Muscle of leg (tissue), 16 donors: Measurements from ENCODE around the gene COX7A2. TPM values are rescaled to one million over a fixed set of nuclear protein-coding genes. Genes with fewer than 3 reads are reported as not detected.

ENCODE experiments used
- DNase-seq: peaks from one replicate; pipeline ENCODE4 v3.0.0; 2013
- H3K27ac ChIP-seq: one replicate; pipeline ENCODE4 v1.5.1; 2013; ENCODE audit warnings: mild to moderate bottlenecking, low read length, control low read depth
- H3K27me3 ChIP-seq: one replicate; pipeline ENCODE4 v1.6.1; 2013; ENCODE audit warnings: low read length; ENCODE audit not compliant: control insufficient read depth, insufficient read depth
- H3K36me3 ChIP-seq: one replicate; pipeline ENCODE4 v1.6.1; 2013; ENCODE audit warnings: low read length; ENCODE audit not compliant: control insufficient read depth, insufficient read depth
- H3K4me1 ChIP-seq: one replicate; pipeline ENCODE4 v1.6.1; 2013; ENCODE audit warnings: low read length; ENCODE audit not compliant: control insufficient read depth, insufficient read depth
- H3K4me3 ChIP-seq: one replicate; pipeline ENCODE4 v1.5.1; 2013; ENCODE audit warnings: low read length, control low read depth
- H3K9me3 ChIP-seq: replicated peaks from 2 replicates; pipeline ENCODE4 v1.6.1; 2013; ENCODE audit warnings: low read depth, low read length; ENCODE audit not compliant: control insufficient read depth
- whole genome bisulfite sequencing: methylation state at CpG from one replicate; pipeline ENCODE4 v1.1.5; 2013; ENCODE audit warnings: missing lambda C conversion rate; ENCODE audit not compliant: insufficient coverage; 5-methylcytosine and 5-hydroxymethylcytosine counted together
- long read RNA-seq, 11 donors: transcript quantifications; one replicate each; lab custom pipeline, GENCODE V29; 2026
- polyA plus RNA-seq, 8 donors: library from polyadenylated mRNA; unstranded; fragments of 120-200 nt; gene quantifications; one replicate each; pipeline versions ENCODE4 v1.2.1 to v1.2.3, GENCODE V29; 2013; ENCODE audit warnings: inconsistent platforms in 1 of 8, low replicate concordance in 1 of 8; ENCODE audit not compliant: insufficient read length in 8 of 8, insufficient read depth in 1 of 8
- total RNA-seq: library from RNA; stranded (reverse); fragments of 120-200 nt; gene quantifications from one replicate; pipeline ENCODE4 v1.2.4, GENCODE V29; 2013

The COX7A2 gene
- 380 TPM for total RNA-seq
- 100 to 1,000 TPM; 224 to 301 (median 244) TPM for polyA plus RNA-seq
- long read RNA-seq, donor 1, transcript COX7A2-202 (4 exons, 773 nt) = major isoform, 107 of 117 reads
- long read RNA-seq, donor 1, partial matches to known transcripts = 7 of 117 reads
- long read RNA-seq, donor 1, other reads (novel, unspliced or antisense) = 0 of 117 reads
- long read RNA-seq, donor 2, transcript COX7A2-202 (4 exons, 773 nt) = major isoform, 39 of 42 reads
- long read RNA-seq, donor 2, partial matches to known transcripts = 0 of 42 reads
- long read RNA-seq, donor 2, other reads (novel, unspliced or antisense) = 0 of 42 reads
- long read RNA-seq, donor 3, transcript COX7A2-202 (4 exons, 773 nt) = major isoform, 223 of 247 reads
- long read RNA-seq, donor 3, partial matches to known transcripts = 11 of 247 reads
- long read RNA-seq, donor 3, other reads (novel, unspliced or antisense) = 7 of 247 reads
- long read RNA-seq, donor 4, transcript COX7A2-206 (3 exons, 325 nt) = minor isoform, 6 of 224 reads
- long read RNA-seq, donor 4, transcript COX7A2-202 (4 exons, 773 nt) = major isoform, 197 of 224 reads
- long read RNA-seq, donor 4, partial matches to known transcripts = 17 of 224 reads
- long read RNA-seq, donor 4, other reads (novel, unspliced or antisense) = 0 of 224 reads
- long read RNA-seq, donor 5, transcript COX7A2-202 (4 exons, 773 nt) = major isoform, 571 of 638 reads
- long read RNA-seq, donor 5, transcript COX7A2-206 (3 exons, 325 nt) = minor isoform, 6 of 638 reads
- long read RNA-seq, donor 5, transcript COX7A2-207 (2 exons, 914 nt) = minor isoform, 6 of 638 reads
- long read RNA-seq, donor 5, partial matches to known transcripts = 52 of 638 reads
- long read RNA-seq, donor 5, other reads (novel, unspliced or antisense) = 0 of 638 reads
- long read RNA-seq, donor 6, transcript COX7A2-207 (2 exons, 914 nt) = minor isoform, 6 of 720 reads
- long read RNA-seq, donor 6, transcript COX7A2-202 (4 exons, 773 nt) = major isoform, 623 of 720 reads
- long read RNA-seq, donor 6, transcript COX7A2-206 (3 exons, 325 nt) = minor isoform, 13 of 720 reads
- long read RNA-seq, donor 6, partial matches to known transcripts = 68 of 720 reads
- long read RNA-seq, donor 6, other reads (novel, unspliced or antisense) = 8 of 720 reads
- long read RNA-seq, donor 7, transcript COX7A2-206 (3 exons, 325 nt) = minor isoform, 10 of 469 reads
- long read RNA-seq, donor 7, transcript COX7A2-202 (4 exons, 773 nt) = major isoform, 419 of 469 reads
- long read RNA-seq, donor 7, partial matches to known transcripts = 36 of 469 reads
- long read RNA-seq, donor 7, other reads (novel, unspliced or antisense) = 0 of 469 reads
- long read RNA-seq, donor 8, transcript COX7A2-202 (4 exons, 773 nt) = major isoform, 328 of 365 reads
- long read RNA-seq, donor 8, transcript COX7A2-206 (3 exons, 325 nt) = minor isoform, 6 of 365 reads
- long read RNA-seq, donor 8, partial matches to known transcripts = 29 of 365 reads
- long read RNA-seq, donor 8, other reads (novel, unspliced or antisense) = 0 of 365 reads
- long read RNA-seq, donor 9, transcript COX7A2-202 (4 exons, 773 nt) = major isoform, 274 of 318 reads
- long read RNA-seq, donor 9, partial matches to known transcripts = 34 of 318 reads
- long read RNA-seq, donor 9, other reads (novel, unspliced or antisense) = 5 of 318 reads
- long read RNA-seq, donor 10, transcript COX7A2-206 (3 exons, 325 nt) = minor isoform, 12 of 492 reads
- long read RNA-seq, donor 10, transcript COX7A2-202 (4 exons, 773 nt) = major isoform, 406 of 492 reads
- long read RNA-seq, donor 10, partial matches to known transcripts = 68 of 492 reads
- long read RNA-seq, donor 10, other reads (novel, unspliced or antisense) = 0 of 492 reads
- long read RNA-seq, donor 11, transcript COX7A2-202 (4 exons, 773 nt) = major isoform, 266 of 305 reads
- long read RNA-seq, donor 11, transcript COX7A2-206 (3 exons, 325 nt) = minor isoform, 5 of 305 reads
- long read RNA-seq, donor 11, partial matches to known transcripts = 31 of 305 reads
- long read RNA-seq, donor 11, other reads (novel, unspliced or antisense) = 0 of 305 reads

- DNase-seq = peak; percentile 99
- peak within 1 kb of the TSS; percentile 96 for H3K4me3 ChIP-seq
- H3K36me3 ChIP-seq = peaks cover 7% of the 10 kb centered on the region
- peaks cover 9% of the 10 kb centered on the region for H3K4me1 ChIP-seq
- H3K9me3 ChIP-seq = no peaks in the 10 kb centered on the region
- WGBS = 0% methylated on average over 25 of the region's 36 CpGs
- no peaks in the 10 kb centered on the region for H3K27me3 ChIP-seq
- peak within 1 kb of the TSS; percentile 99 for H3K27ac ChIP-seq
Observed at GRCh38 chr6:75243333-75244062, at the start of gene COX7A2. Gene COX7A2 (minus strand): TSS chr6:75243801. CDS start chr6:75243734, 67 bp downstream.

DNA sequence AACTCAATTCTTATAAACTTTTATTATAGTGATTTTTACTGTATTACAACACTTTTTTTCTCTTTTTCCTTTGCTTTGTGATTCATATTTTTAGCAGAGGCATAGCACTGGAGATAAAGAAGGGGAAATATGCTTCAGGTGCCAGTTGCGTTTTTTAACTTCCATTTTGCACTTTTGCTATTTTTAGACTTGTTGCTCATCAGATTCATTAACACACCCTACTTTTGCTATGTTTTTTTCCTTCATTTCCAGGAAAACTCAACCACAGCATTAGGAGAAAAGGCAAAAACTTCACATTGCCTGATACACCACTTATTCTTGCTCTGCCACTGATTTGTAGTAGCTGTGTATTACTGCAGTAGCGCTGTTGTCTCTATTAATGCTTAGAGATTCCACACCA is 49.0 kb upstream of the COX7A2 start:
- no peaks in the 10 kb centered on the region for H3K9me3 ChIP-seq
- no peak overlapping the region for H3K4me3 ChIP-seq
- H3K27ac ChIP-seq = no peak overlapping the region
- H3K27me3 ChIP-seq = no peaks in the 10 kb centered on the region
- no CpG with 5 or more reads among the region's 2 CpGs for WGBS
- H3K36me3 ChIP-seq = peaks cover 2% of the 10 kb centered on the region
- no peak for DNase-seq
- no peaks in the 10 kb centered on the region for H3K4me1 ChIP-seq

GRCh38 chr6:75291744-75292143 is 48.1 kb upstream of the COX7A2 start:
- H3K4me3 ChIP-seq = no peak overlapping the region
- WGBS = no CpG with 5 or more reads among the region's 1 CpG
- H3K27ac ChIP-seq = no peak overlapping the region
- no peaks in the 10 kb centered on the region for H3K9me3 ChIP-seq
- no peak for DNase-seq
- H3K36me3 ChIP-seq = peaks cover 2% of the 10 kb centered on the region
- H3K27me3 ChIP-seq = no peaks in the 10 kb centered on the region
- H3K4me1 ChIP-seq = no peaks in the 10 kb centered on the region

DNA sequence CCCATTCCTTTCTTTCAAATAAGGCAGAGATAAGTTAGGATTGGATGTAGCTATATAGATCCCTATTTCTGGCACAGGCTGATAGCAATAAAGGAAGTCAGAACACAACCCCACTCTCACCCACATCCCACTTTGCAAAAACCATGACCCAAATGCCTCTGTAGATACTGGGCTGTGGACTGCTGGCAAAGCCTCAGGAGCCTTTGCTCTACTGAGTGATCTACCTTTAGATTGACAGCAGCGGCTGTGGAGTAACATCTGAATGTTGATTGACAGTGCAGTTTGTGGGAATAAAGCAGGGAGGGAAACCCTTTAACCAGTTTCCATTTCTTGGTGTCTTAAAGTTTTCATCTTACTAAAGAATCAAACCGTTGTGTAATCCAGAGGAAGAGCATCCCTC is 47.7 kb upstream of the COX7A2 start:
- DNase-seq = peak; percentile 49
- Histone ChIP-seq H3K27ac (no peak overlapping the region), H3K36me3 (peaks cover 2% of the 10 kb centered on the region), H3K9me3 (no peaks in the 10 kb centered on the region), H3K27me3 (no peaks in the 10 kb centered on the region), H3K4me1 (no peaks in the 10 kb centered on the region), H3K4me3 (no peak overlapping the region)
- no CpG with 5 or more reads among the region's 2 CpGs for WGBS

DNA sequence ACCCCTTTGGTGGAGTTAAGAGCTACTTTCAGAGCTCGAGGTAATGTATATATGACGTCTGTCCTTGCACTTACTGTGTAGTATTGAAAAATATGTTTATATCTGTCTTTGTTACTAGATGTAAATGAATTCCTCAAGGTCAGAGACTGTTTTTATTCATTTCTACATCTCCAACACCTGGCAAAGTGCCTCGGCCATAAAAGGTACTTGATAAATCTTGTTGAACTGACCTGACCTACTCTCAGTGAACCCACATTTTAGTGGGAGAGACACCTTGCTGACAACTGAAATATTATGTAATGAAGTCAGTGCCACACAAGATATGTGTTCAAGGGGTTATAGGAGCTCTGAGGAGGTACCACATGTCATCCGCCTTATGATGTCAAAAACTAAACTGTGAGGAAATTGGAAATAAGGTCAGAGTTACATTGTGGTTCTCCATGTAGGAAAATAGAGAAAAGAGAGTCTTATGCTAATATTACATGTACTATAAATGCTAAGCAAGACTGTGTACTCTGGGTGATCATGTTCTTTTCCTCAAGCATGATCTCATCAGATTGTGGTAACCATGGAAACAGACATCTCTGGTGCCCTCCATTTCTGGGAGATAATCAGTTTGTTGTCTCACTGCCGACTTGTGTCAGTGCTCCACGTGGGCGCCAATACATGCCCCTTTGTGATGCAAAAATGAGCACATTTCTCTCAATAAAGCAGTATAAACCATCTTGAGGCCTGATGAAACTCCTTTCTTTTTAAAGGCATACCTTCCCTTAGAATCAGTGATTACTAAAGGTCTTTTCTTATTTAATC is 46.7 kb upstream of the COX7A2 start:
- H3K4me3 ChIP-seq = no peak overlapping the region
- no peak for DNase-seq
- H3K36me3 ChIP-seq = peaks cover 2% of the 10 kb centered on the region
- no peaks in the 10 kb centered on the region for H3K9me3 ChIP-seq
- no peak overlapping the region for H3K27ac ChIP-seq
- H3K27me3 ChIP-seq = no peaks in the 10 kb centered on the region
- whole genome bisulfite sequencing = 75% methylated on average over 1 of the region's 7 CpGs
- peaks cover 2% of the 10 kb centered on the region for H3K4me1 ChIP-seq

DNA sequence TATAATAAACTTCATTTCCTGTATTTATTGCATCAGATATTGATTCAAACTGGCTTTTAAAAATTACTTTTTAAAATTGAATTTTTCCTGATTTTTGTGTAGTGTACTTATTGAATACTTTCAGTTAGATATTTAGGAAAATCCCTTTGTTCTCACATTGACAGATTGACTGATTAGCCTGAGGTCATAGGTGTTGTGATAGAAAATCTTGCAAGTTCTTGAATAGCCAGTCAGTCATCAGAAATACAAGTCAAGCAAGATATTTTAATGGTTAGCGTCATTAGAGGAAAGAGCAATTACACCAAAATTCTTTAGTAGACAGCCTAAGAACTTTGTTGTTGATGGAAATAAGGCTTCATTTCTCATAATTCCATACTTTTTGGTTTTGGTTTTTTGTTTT is 44.4 kb upstream of the COX7A2 start:
- Histone ChIP-seq H3K9me3 (no peaks in the 10 kb centered on the region), H3K4me1 (peaks cover 2% of the 10 kb centered on the region), H3K27ac (no peak overlapping the region), H3K4me3 (no peak overlapping the region), H3K36me3 (peaks cover 2% of the 10 kb centered on the region), H3K27me3 (no peaks in the 10 kb centered on the region)
- no CpG with 5 or more reads among the region's 1 CpG for WGBS
- DNase-seq = no peak

DNA sequence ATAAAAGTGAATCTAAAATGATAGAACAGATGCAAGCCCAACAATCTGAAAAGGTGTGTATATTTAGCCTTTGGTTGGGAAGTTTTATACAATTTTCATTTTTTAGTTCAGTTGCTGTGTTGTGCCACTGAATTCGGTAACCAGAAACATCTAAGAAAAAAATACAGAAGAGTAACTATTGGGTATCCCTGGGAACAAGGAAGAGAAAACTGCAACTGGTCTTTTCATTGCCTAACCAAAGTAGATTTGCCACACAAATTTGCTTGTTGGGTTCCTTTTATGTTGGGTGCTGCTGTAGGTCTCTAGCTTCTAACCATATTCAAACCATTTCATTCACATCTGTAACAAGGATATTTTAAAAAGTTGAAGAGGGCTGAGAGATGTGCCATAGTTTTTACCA is 43.8 kb upstream of the COX7A2 start:
- Histone ChIP-seq H3K4me3 (no peak overlapping the region), H3K27ac (no peak overlapping the region), H3K9me3 (no peaks in the 10 kb centered on the region), H3K4me1 (peaks cover 4% of the 10 kb centered on the region), H3K27me3 (no peaks in the 10 kb centered on the region), H3K36me3 (peaks cover 2% of the 10 kb centered on the region)
- DNase-seq = no peak
- WGBS = no CpG with 5 or more reads among the region's 1 CpG

GRCh38 chr6:75286955-75287354 is 43.4 kb upstream of the COX7A2 start:
- H3K9me3 ChIP-seq = no peaks in the 10 kb centered on the region
- H3K27me3 ChIP-seq = no peaks in the 10 kb centered on the region
- WGBS = no CpG with 5 or more reads among the region's 2 CpGs
- no peak for DNase-seq
- H3K4me1 ChIP-seq = peaks cover 4% of the 10 kb centered on the region
- no peak overlapping the region for H3K27ac ChIP-seq
- H3K36me3 ChIP-seq = peaks cover 2% of the 10 kb centered on the region
- H3K4me3 ChIP-seq = no peak overlapping the region
